ENCODE results near the gene HDAC4. TPM values are rescaled to one million over a fixed set of nuclear protein-coding genes. Genes with fewer than 3 reads are reported as not detected.

HDAC4 gene
- total RNA-seq, 1 donor from 2014 or later = 11.8 TPM

GRCh38 chr2:239061121-239061666 is 339.6 kb downstream of the HDAC4 start:
- peaks cover 3% of the 10 kb centered on the region for H3K27me3 Mint-ChIP-seq (ENCODE audit: low read depth, unreplicated experiment)
- TF ChIP-seq CTCF (IDR thresholded peaks at IDR 0.05; ENCODE audit: insufficient read depth, low read depth, low read length) (no peak), EZH2 (IDR thresholded peaks at IDR 0.05; ENCODE audit: insufficient read depth, low read length) (no peak)
- FAIRE-seq (no peak), DNase-seq (ENCODE audit: low read depth) (no peak)
- no peaks in the 10 kb centered on the region for H3K79me2 ChIP-seq (ENCODE audit: insufficient read depth, low read length)
- no peak overlapping the region for H3K4me2 ChIP-seq (ENCODE audit: low read length)
- no peak overlapping the region for H3K27ac ChIP-seq (ENCODE audit: low read depth, low read length)
- H3K36me3 Mint-ChIP-seq (ENCODE audit: low read depth, unreplicated experiment) = no peaks in the 10 kb centered on the region
- H3K27ac Mint-ChIP-seq (ENCODE audit: unreplicated experiment) = no peak overlapping the region
- H2AFZ ChIP-seq (ENCODE audit: low read depth, low read length) = no peak overlapping the region
- H3K4me3 Mint-ChIP-seq (ENCODE audit: unreplicated experiment) = no peak overlapping the region
- H3K4me1 ChIP-seq (ENCODE audit: insufficient read depth, low read length) = peaks cover 9% of the 10 kb centered on the region
- H4K20me1 ChIP-seq (ENCODE audit: insufficient read depth, low read length) = no peaks in the 10 kb centered on the region
- peaks cover 6% of the 10 kb centered on the region for H3K9me3 ChIP-seq (ENCODE audit: insufficient read depth, low read depth, low read length)
- no peaks in the 10 kb centered on the region for H3K27me3 ChIP-seq (ENCODE audit: insufficient read depth, low read length)
- no peaks in the 10 kb centered on the region for H3K4me1 Mint-ChIP-seq (ENCODE audit: low read depth, unreplicated experiment)
- no peak overlapping the region for H3K4me3 ChIP-seq (ENCODE audit: insufficient read depth, low read depth, low read length)
- H3K36me3 ChIP-seq (ENCODE audit: insufficient read depth, low read length) = no peaks in the 10 kb centered on the region
- H3K9ac ChIP-seq (ENCODE audit: low read length) = no peak overlapping the region
- no peaks in the 10 kb centered on the region for H3K9me3 Mint-ChIP-seq (ENCODE audit: unreplicated experiment)

DNA sequence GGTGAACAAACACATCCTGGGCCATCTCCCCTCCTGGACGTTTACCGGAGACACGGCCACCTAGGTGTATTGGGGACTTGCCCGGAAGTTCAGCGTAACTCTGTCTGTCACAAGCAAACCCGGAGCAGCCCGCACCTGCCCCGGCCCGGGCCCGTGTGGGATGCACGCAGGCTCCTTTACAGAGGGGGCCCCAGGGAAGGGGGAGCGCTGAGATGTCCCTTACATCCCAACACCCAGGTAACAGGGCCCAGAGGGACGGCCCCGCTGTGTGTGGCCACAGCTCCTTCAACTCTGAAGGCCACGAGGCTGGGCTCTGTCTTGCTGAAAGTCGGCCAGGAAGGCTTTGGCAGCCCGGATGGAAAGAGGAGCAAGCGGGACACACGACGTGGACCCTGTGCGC is 340.1 kb downstream of the HDAC4 start:
- Histone ChIP-seq H3K4me1 (ENCODE audit: insufficient read depth, low read length) (peaks cover 14% of the 10 kb centered on the region), H3K36me3 (ENCODE audit: insufficient read depth, low read length) (no peaks in the 10 kb centered on the region), H4K20me1 (ENCODE audit: insufficient read depth, low read length) (no peaks in the 10 kb centered on the region), H2AFZ (ENCODE audit: low read depth, low read length) (no peak overlapping the region), H3K4me2 (ENCODE audit: low read length) (no peak overlapping the region), H3K27me3 (ENCODE audit: insufficient read depth, low read length) (no peaks in the 10 kb centered on the region), H3K79me2 (ENCODE audit: insufficient read depth, low read length) (no peaks in the 10 kb centered on the region), H3K9me3 (ENCODE audit: insufficient read depth, low read depth, low read length) (peaks cover 6% of the 10 kb centered on the region), H3K4me3 (ENCODE audit: insufficient read depth, low read depth, low read length) (no peak overlapping the region), H3K27ac (ENCODE audit: low read depth, low read length) (no peak overlapping the region), H3K9ac (ENCODE audit: low read length) (no peak overlapping the region)
- no peaks in the 10 kb centered on the region for H3K4me1 Mint-ChIP-seq (ENCODE audit: low read depth, unreplicated experiment)
- TF ChIP-seq EZH2 (IDR thresholded peaks at IDR 0.05; ENCODE audit: insufficient read depth, low read length) = no peak
- TF ChIP-seq CTCF (IDR thresholded peaks at IDR 0.05; ENCODE audit: insufficient read depth, low read depth, low read length) = no peak
- no peaks in the 10 kb centered on the region for H3K9me3 Mint-ChIP-seq (ENCODE audit: unreplicated experiment)
- FAIRE-seq (no peak), DNase-seq (ENCODE audit: low read depth) (no peak)
- no peaks in the 10 kb centered on the region for H3K36me3 Mint-ChIP-seq (ENCODE audit: low read depth, unreplicated experiment)
- peaks cover 3% of the 10 kb centered on the region for H3K27me3 Mint-ChIP-seq (ENCODE audit: low read depth, unreplicated experiment)
- no peak overlapping the region for H3K4me3 Mint-ChIP-seq (ENCODE audit: unreplicated experiment)
- no peak overlapping the region for H3K27ac Mint-ChIP-seq (ENCODE audit: unreplicated experiment)

- Mint-ChIP-seq H3K36me3 (ENCODE audit: low read depth, unreplicated experiment) (peaks cover 2% of the 10 kb centered on the region), H3K27me3 (ENCODE audit: low read depth, unreplicated experiment) (peaks cover 3% of the 10 kb centered on the region), H3K27ac (ENCODE audit: unreplicated experiment) (no peak overlapping the region), H3K9me3 (ENCODE audit: unreplicated experiment) (no peaks in the 10 kb centered on the region), H3K4me1 (ENCODE audit: low read depth, unreplicated experiment) (no peaks in the 10 kb centered on the region), H3K4me3 (ENCODE audit: unreplicated experiment) (no peak overlapping the region)
- Histone ChIP-seq H2AFZ (ENCODE audit: low read depth, low read length) (no peak overlapping the region), H3K27me3 (ENCODE audit: insufficient read depth, low read length) (no peaks in the 10 kb centered on the region), H3K4me3 (ENCODE audit: insufficient read depth, low read depth, low read length) (no peak overlapping the region), H3K4me1 (ENCODE audit: insufficient read depth, low read length) (peaks cover 15% of the 10 kb centered on the region), H3K27ac (ENCODE audit: low read depth, low read length) (no peak overlapping the region), H3K79me2 (ENCODE audit: insufficient read depth, low read length) (no peaks in the 10 kb centered on the region), H3K9me3 (ENCODE audit: insufficient read depth, low read depth, low read length) (peaks cover 6% of the 10 kb centered on the region), H4K20me1 (ENCODE audit: insufficient read depth, low read length) (no peaks in the 10 kb centered on the region), H3K4me2 (ENCODE audit: low read length) (no peak overlapping the region), H3K36me3 (ENCODE audit: insufficient read depth, low read length) (no peaks in the 10 kb centered on the region), H3K9ac (ENCODE audit: low read length) (no peak overlapping the region)
- TF ChIP-seq EZH2 (IDR thresholded peaks at IDR 0.05; ENCODE audit: insufficient read depth, low read length) = no peak
- no peak for TF ChIP-seq CTCF (IDR thresholded peaks at IDR 0.05; ENCODE audit: insufficient read depth, low read depth, low read length)
- no peak for FAIRE-seq
- DNase-seq (ENCODE audit: low read depth) = no peak
Observed at GRCh38 chr2:239059854-239060253, 341.0 kb downstream of the HDAC4 start.
